PC-3 (cell line): ENCODE data around the gene NAV2. TPM values are rescaled to one million over a fixed set of nuclear protein-coding genes. Genes with fewer than 3 reads are reported as not detected.
A peak's percentile ranks its signal among the peaks of the same experiment; 100 is the strongest.

ENCODE experiments used
- ATAC-seq: fragments of 200-7000 bp; cut with Tn5 transposase; 2 replicates; pipeline ENCODE4 v1.9.1; 2020; ENCODE audit warnings: mild to moderate bottlenecking, moderate library complexity
- BruUV-seq: library from RNA; stranded (reverse); fragments of 400-500 nt; replicated peaks from 2 replicates; lab custom pipeline; 2021; lab: Mats Ljungman, UMichigan
- CTCF ChIA-PET: fragments of 300-600 bp; sonication (Branson Sonifier 250); formaldehyde crosslinking; loops from one replicate; lab custom pipeline; 2022; ENCODE audit warnings: antibody characterized with exemption; lab: Charles Lee
- POLR2A ChIA-PET: fragments of 300-600 bp; sonication (Branson Sonifier 250); formaldehyde crosslinking; loops from one replicate; lab custom pipeline; 2022; ENCODE audit warnings: antibody characterized with exemption; ENCODE audit not compliant: unreplicated experiment; lab: Charles Lee
- DNase-seq: peaks from one replicate; pipeline ENCODE4 v3.0.0-alpha.2; 2015
- H2AFZ ChIP-seq: fragments of 300-600 bp; sonication (generic); 2 replicates; pipeline ENCODE4 v1.6.0; 2016; ENCODE audit warnings: antibody characterized with exemption, low read length
- H3F3A ChIP-seq: fragments of 300-600 bp; sonication (generic); one replicate; pipeline ENCODE4 v1.6.0; 2017; ENCODE audit warnings: antibody characterized with exemption, low read length, control low read depth, mild to moderate bottlenecking; ENCODE audit not compliant: unreplicated experiment
- H3K27ac ChIP-seq: fragments of 300-600 bp; sonication (generic); 2 replicates; pipeline ENCODE4 v1.5.1; 2016; ENCODE audit warnings: mild to moderate bottlenecking, low read length
- H3K27me3 ChIP-seq: fragments of 300-600 bp; sonication (generic); 2 replicates; pipeline ENCODE4 v1.6.1; 2016; ENCODE audit warnings: low read length, mixed read lengths
- H3K36me3 ChIP-seq: fragments of 300-600 bp; sonication (generic); 2 replicates; pipeline ENCODE4 v1.6.1; 2016; ENCODE audit warnings: low read depth, mixed run types, low read length, mixed read lengths
- H3K4me1 ChIP-seq: fragments of 300-600 bp; sonication (generic); 2 replicates; pipeline ENCODE4 v1.5.1; 2016; ENCODE audit warnings: low read length; ENCODE audit not compliant: insufficient read depth
- H3K4me2 ChIP-seq: fragments of 300-600 bp; sonication (generic); 2 replicates; pipeline ENCODE4 v1.6.0; 2016; ENCODE audit warnings: low read length
- H3K4me3 ChIP-seq: fragments of 300-600 bp; sonication (generic); 2 replicates; pipeline ENCODE4 v1.5.1; 2016; ENCODE audit warnings: mild to moderate bottlenecking, low read length, mixed read lengths
- H3K79me2 ChIP-seq: fragments of 300-600 bp; sonication (generic); 2 replicates; pipeline ENCODE4 v1.6.1; 2017; ENCODE audit warnings: low read length, mixed read lengths
- H3K9ac ChIP-seq: fragments of 300-600 bp; sonication (generic); 2 replicates; pipeline ENCODE4 v1.6.0; 2016; ENCODE audit warnings: mild to moderate bottlenecking, low read length
- H3K9me2 ChIP-seq: fragments of 300-600 bp; sonication (generic); replicated peaks from 2 replicates; pipeline ENCODE4 v1.6.1; 2016; ENCODE audit warnings: mixed run types, low read length, mixed read lengths
- H3K9me3 ChIP-seq: fragments of 300-600 bp; sonication (generic); 2 replicates; pipeline ENCODE4 v1.6.1; 2016; ENCODE audit warnings: low read length, mixed read lengths
- H4K20me1 ChIP-seq: fragments of 300-600 bp; sonication (generic); 2 replicates; pipeline ENCODE4 v1.6.1; 2016; ENCODE audit warnings: low read length, mixed read lengths
- EZH2 ChIP-seq: fragments of 300-600 bp; sonication (generic); IDR thresholded peaks from one replicate; pipeline ENCODE4 v1.6.1; 2017; ENCODE audit warnings: antibody characterized with exemption, mild to moderate bottlenecking, low read length; ENCODE audit not compliant: unreplicated experiment
- EZH2phosphoT487 ChIP-seq: fragments of 300-600 bp; sonication (generic); IDR thresholded peaks from 2 replicates; pipeline ENCODE4 v1.6.1; 2018; ENCODE audit warnings: mild to moderate bottlenecking, antibody characterized with exemption, low read length, borderline replicate concordance
- intact Hi-C: fragments of 100-400 bp; cut with micrococcal nuclease; formaldehyde crosslinking; loops from 2 replicates; pipeline ENCODE4 v1.9.0; 2023
- total RNA-seq: library from RNA; depleted of rRNA; stranded (reverse); fragments of >200 nt; gene quantifications from 2 replicates; pipeline ENCODE4 v1.2.3, GENCODE V29; 2014
- TF ChIP-seq, protein P1 (sequence below): fragments of 300-600 bp; sonication (generic); conservative IDR thresholded peaks from 2 replicates; pipeline ENCODE4 v1.5.1; 2017; ENCODE audit warnings: antibody characterized with exemption, low read depth, mild to moderate bottlenecking, low read length

Gene NAV2
- total RNA-seq, 1 experiment from 2014 or later = 10.4 TPM

GRCh38 chr11:20024172-20024935, 311.7 kb downstream of the NAV2 start:
- Histone ChIP-seq H3K9me3 (no peaks in the 10 kb centered on the region), H3K9ac (no peak overlapping the region), H3K9me2 (no peaks in the 10 kb centered on the region), H3K27ac (no peak overlapping the region), H3K36me3 (no peaks in the 10 kb centered on the region), H3K79me2 (no peaks in the 10 kb centered on the region), H3K4me2 (no peak overlapping the region), H3K4me3 (no peak overlapping the region), H3K27me3 (no peaks in the 10 kb centered on the region), H4K20me1 (no peaks in the 10 kb centered on the region), H3F3A (peaks cover 4% of the 10 kb centered on the region), H3K4me1 (peaks cover 43% of the 10 kb centered on the region), H2AFZ (no peak overlapping the region)
- CTCF ChIA-PET = no interaction called here
- no TSS peak for BruUV-seq
- intact Hi-C loops = no loop called here
- ATAC-seq (no peak), DNase-seq (no peak)
- no peak for TF ChIP-seq EZH2
- POLR2A ChIA-PET = interaction anchor here (0.6 kb wide), 1 partner anchor 312 kb away, joined by 5 read pairs; no protein-coding TSS in a partner anchor

DNA sequence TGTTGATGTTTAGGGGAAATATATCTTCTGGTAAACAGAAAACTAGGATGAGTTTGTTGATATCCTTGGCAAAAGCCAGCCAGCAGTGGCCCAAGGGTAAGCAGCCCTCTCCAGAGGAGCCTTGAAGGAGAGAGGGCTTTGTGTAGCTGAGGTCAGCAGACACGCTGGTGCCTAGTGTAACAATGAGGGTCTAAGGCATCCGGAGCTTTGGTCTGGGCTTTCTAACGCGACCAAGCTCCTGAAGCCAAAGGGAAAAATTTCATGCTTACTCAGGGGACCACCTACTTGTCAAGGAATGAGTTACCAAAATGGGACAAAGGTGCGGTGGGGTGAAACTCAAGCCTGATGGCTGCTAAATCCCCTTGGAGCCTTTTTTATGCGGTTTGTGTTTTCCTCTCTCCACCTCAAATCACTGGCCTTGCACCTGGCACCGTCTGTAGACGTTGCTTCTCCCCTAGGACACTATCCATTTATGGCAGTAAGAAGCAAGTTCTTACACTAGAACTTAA, 312.7 kb downstream of the NAV2 start:
- no peak overlapping the region for H2AFZ ChIP-seq
- H3K9me2 ChIP-seq = no peaks in the 10 kb centered on the region
- ChIA-PET CTCF (interaction anchor here (0.6 kb wide), 1 partner anchor 12 kb away, joined by 3 read pairs; no protein-coding TSS in a partner anchor), POLR2A (no interaction called here)
- no peak overlapping the region for H3K27ac ChIP-seq
- no peaks in the 10 kb centered on the region for H3K9me3 ChIP-seq
- no peak overlapping the region for H3K9ac ChIP-seq
- H3K4me2 ChIP-seq = no peak overlapping the region
- ATAC-seq (no peak), DNase-seq (no peak)
- no peaks in the 10 kb centered on the region for H3K27me3 ChIP-seq
- H4K20me1 ChIP-seq = no peaks in the 10 kb centered on the region
- TF ChIP-seq EZH2 (no peak), EZH2phosphoT487 (no peak)
- TF ChIP-seq, protein P1, sequence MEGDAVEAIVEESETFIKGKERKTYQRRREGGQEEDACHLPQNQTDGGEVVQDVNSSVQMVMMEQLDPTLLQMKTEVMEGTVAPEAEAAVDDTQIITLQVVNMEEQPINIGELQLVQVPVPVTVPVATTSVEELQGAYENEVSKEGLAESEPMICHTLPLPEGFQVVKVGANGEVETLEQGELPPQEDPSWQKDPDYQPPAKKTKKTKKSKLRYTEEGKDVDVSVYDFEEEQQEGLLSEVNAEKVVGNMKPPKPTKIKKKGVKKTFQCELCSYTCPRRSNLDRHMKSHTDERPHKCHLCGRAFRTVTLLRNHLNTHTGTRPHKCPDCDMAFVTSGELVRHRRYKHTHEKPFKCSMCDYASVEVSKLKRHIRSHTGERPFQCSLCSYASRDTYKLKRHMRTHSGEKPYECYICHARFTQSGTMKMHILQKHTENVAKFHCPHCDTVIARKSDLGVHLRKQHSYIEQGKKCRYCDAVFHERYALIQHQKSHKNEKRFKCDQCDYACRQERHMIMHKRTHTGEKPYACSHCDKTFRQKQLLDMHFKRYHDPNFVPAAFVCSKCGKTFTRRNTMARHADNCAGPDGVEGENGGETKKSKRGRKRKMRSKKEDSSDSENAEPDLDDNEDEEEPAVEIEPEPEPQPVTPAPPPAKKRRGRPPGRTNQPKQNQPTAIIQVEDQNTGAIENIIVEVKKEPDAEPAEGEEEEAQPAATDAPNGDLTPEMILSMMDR = no peak
- BruUV-seq = no TSS peak
- peaks cover 43% of the 10 kb centered on the region for H3K4me1 ChIP-seq
- H3K79me2 ChIP-seq = no peaks in the 10 kb centered on the region
- H3F3A ChIP-seq = peaks cover 4% of the 10 kb centered on the region
- intact Hi-C loops = no loop called here
- no peaks in the 10 kb centered on the region for H3K36me3 ChIP-seq
- H3K4me3 ChIP-seq = no peak overlapping the region

- Histone ChIP-seq H4K20me1 (no peaks in the 10 kb centered on the region), H3K9me3 (no peaks in the 10 kb centered on the region), H3K4me1 (peaks cover 45% of the 10 kb centered on the region), H3K4me3 (no peak overlapping the region), H3K9ac (peak overlapping the region; percentile 18), H3K9me2 (no peaks in the 10 kb centered on the region), H3K79me2 (no peaks in the 10 kb centered on the region), H3K27me3 (no peaks in the 10 kb centered on the region), H3K27ac (peak overlapping the region; percentile 63), H3F3A (peaks cover 4% of the 10 kb centered on the region), H3K36me3 (no peaks in the 10 kb centered on the region), H2AFZ (no peak overlapping the region), H3K4me2 (peak overlapping the region; percentile 36)
- DNase-seq (peak; percentile 84), ATAC-seq (no peak)
- TF ChIP-seq, protein P1 = no peak
- TF ChIP-seq EZH2 (no peak), EZH2phosphoT487 (no peak)
- intact Hi-C loops = no loop called here
- CTCF ChIA-PET = no interaction called here
- POLR2A ChIA-PET = no interaction called here
- no TSS peak for BruUV-seq
Observed at GRCh38 chr11:20026629-20027555, 314.3 kb downstream of the NAV2 start.
